Activated CD4-positive, CD25-positive, alpha-beta regulatory T cell (primary cell): ENCODE measurements around the gene PACRG.

Source experiments
- DNase-seq, 4 experiments: peaks; one replicate each; lab custom pipeline; 2025; lab: John Stamatoyannopoulos, UW

Gene PACRG

GRCh38 chr6:163200289-163200688, 472.5 kb downstream of the PACRG start:
- no peak for DNase-seq

- DNase-seq, result no peak
Observed at GRCh38 chr6:163200694-163201093, 472.9 kb downstream of the PACRG start.

GRCh38 chr6:163201855-163202254, 474.1 kb downstream of the PACRG start:
- no peak for DNase-seq

- DNase-seq, result no peak
Observed at GRCh38 chr6:163206196-163206595, 478.4 kb downstream of the PACRG start.

GRCh38 chr6:163207431-163208383, 479.9 kb downstream of the PACRG start:
- no peak for DNase-seq

GRCh38 chr6:163209005-163209404, 481.2 kb downstream of the PACRG start:
- DNase-seq, result no peak

GRCh38 chr6:163212123-163212522, 484.3 kb downstream of the PACRG start:
- DNase-seq, result no peak

GRCh38 chr6:163214259-163214658, 486.5 kb downstream of the PACRG start:
- no peak for DNase-seq

- no peak for DNase-seq
Observed at GRCh38 chr6:163218361-163218894, 490.7 kb downstream of the PACRG start.

- DNase-seq, result no peak
Observed at GRCh38 chr6:163226181-163226835, 498.5 kb downstream of the PACRG start.

- no peak for DNase-seq
Observed at GRCh38 chr6:163226836-163227485, 499.2 kb downstream of the PACRG start.

- DNase-seq, result no peak
Observed at GRCh38 chr6:163228041-163228440, 500.3 kb downstream of the PACRG start.

- DNase-seq, result no peak
Observed at GRCh38 chr6:163229050-163229449, 501.3 kb downstream of the PACRG start.

- no peak for DNase-seq
Observed at GRCh38 chr6:163230901-163231300, 503.1 kb downstream of the PACRG start.

- DNase-seq, result no peak
Observed at GRCh38 chr6:163231356-163232014, 503.7 kb downstream of the PACRG start.

- DNase-seq, result no peak
Observed at GRCh38 chr6:163232015-163232523, 504.3 kb downstream of the PACRG start.

- DNase-seq, result no peak
Observed at GRCh38 chr6:163232649-163233048, 504.9 kb downstream of the PACRG start.

GRCh38 chr6:163237110-163237509, 509.3 kb downstream of the PACRG start:
- DNase-seq, result no peak

GRCh38 chr6:163239572-163240340, 512.0 kb downstream of the PACRG start:
- DNase-seq, result no peak

- no peak for DNase-seq
Observed at GRCh38 chr6:163240556-163240955, 512.8 kb downstream of the PACRG start.

- DNase-seq, result no peak
Observed at GRCh38 chr6:163241683-163242082, 513.9 kb downstream of the PACRG start.
